Gastrocnemius medialis (tissue), 4 donors: ENCODE data around the gene ATP10B.

Source experiments
- POLR2A ChIP-seq, 2 donors: fragments of 450-650 bp; IDR thresholded peaks; one replicate each; pipeline ENCODE4 v1.6.1; 2017; ENCODE audit warnings: antibody characterized with exemption in 2 of 2, mild to moderate bottlenecking in 2 of 2, moderate library complexity in 2 of 2
- TF ChIP-seq, protein P1 (sequence below), 5 experiments: fragments of 450-650 bp in 3 of 5; fragments of 200-600 bp in 2 of 5; sonication (generic) in 2 of 5; IDR thresholded peaks in 4 of 5; conservative IDR thresholded peaks in 1 of 5; 1 replicate in 4 of 5; 2 replicates in 1 of 5; pipeline ENCODE4 v1.5.1; 2016 to 2019; ENCODE audit warnings: antibody characterized with exemption in 5 of 5, mild to moderate bottlenecking in 3 of 5, moderate library complexity in 3 of 5

GRCh38 chr5:160697281-160697680, 154.7 kb downstream of the ATP10B start:
- TF ChIP-seq, protein P1, sequence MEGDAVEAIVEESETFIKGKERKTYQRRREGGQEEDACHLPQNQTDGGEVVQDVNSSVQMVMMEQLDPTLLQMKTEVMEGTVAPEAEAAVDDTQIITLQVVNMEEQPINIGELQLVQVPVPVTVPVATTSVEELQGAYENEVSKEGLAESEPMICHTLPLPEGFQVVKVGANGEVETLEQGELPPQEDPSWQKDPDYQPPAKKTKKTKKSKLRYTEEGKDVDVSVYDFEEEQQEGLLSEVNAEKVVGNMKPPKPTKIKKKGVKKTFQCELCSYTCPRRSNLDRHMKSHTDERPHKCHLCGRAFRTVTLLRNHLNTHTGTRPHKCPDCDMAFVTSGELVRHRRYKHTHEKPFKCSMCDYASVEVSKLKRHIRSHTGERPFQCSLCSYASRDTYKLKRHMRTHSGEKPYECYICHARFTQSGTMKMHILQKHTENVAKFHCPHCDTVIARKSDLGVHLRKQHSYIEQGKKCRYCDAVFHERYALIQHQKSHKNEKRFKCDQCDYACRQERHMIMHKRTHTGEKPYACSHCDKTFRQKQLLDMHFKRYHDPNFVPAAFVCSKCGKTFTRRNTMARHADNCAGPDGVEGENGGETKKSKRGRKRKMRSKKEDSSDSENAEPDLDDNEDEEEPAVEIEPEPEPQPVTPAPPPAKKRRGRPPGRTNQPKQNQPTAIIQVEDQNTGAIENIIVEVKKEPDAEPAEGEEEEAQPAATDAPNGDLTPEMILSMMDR (IDR thresholded peaks at IDR 0.05 in 4 of 5, conservative IDR thresholded peaks at IDR 0.05 in 1 of 5), result no peak
- TF ChIP-seq POLR2A (IDR thresholded peaks at IDR 0.05), result no peak
